Measurements from ENCODE around the gene TMBIM4.
"Not testable (repeated sequence)": the region's sequence is repeated elsewhere in the genome, so short reads cannot be mapped to it uniquely, and the experiment has no call there.

Gene TMBIM4, protein sequence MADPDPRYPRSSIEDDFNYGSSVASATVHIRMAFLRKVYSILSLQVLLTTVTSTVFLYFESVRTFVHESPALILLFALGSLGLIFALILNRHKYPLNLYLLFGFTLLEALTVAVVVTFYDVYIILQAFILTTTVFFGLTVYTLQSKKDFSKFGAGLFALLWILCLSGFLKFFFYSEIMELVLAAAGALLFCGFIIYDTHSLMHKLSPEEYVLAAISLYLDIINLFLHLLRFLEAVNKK

DNA sequence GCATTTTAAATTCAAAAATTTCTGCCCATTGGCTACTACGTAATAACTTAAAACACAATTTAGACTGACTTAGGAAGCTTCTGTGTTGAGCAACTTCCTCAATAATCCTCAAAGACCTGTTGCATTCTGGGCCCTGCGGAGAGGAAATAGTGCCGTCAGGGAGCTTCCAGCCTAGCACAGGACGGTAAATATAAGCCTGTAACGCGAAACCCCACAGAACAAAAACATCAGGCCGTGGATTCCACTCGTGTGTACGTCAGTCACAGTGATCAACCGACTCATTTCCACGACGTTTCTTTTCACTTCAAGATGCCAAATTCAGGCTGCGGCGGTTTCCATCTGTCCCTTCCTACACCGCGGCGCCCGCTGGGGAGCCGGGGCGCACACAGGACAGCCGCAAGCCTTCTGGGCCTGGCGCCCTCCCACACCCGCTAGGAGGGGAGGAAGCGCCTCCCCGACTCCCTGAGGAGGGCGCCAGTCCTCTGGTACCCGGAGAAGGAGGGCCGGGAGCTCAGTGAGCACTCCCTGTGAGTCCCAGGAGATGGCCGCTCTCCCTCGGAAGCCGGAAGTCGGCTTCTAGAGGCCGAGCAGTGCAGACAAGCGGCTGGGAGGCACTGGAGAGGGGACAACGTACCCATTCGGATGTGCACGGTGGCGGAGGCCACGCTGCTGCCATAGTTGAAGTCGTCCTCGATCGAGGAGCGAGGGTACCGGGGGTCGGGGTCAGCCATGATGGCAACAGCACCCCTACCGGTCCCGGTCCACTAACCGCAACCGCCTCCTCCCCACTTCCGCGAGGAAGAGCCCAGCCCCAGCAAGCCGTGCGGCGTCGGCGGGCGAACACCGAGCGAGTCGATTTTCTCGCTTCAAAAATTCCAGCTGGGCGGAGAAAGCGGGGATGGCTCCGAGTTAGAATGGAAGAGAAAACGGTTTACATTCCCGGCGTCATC, at the start of gene TMBIM4:
Gene TMBIM4 (minus strand): TSS at position 776 of the 950 bp plus-strand sequence. CDS start 45 bp downstream, at position 731.
- peak; percentile 35; the same call in 1 of the 2 replicates for TF ChIP-seq CTCF (IDR thresholded peaks at IDR 0.05; ENCODE audit: low read depth, low read length)
- peak within 1 kb of the TSS; percentile 88 for H3K4me3 ChIP-seq (ENCODE audit: low read depth, low read length)

GRCh38 chr12:66217342-66217917, 47.6 kb upstream of the TMBIM4 start:
- no peak overlapping the region for H3K4me3 ChIP-seq (ENCODE audit: low read depth, low read length)
- no peak for TF ChIP-seq CTCF (IDR thresholded peaks at IDR 0.05; ENCODE audit: low read depth, low read length)

DNA sequence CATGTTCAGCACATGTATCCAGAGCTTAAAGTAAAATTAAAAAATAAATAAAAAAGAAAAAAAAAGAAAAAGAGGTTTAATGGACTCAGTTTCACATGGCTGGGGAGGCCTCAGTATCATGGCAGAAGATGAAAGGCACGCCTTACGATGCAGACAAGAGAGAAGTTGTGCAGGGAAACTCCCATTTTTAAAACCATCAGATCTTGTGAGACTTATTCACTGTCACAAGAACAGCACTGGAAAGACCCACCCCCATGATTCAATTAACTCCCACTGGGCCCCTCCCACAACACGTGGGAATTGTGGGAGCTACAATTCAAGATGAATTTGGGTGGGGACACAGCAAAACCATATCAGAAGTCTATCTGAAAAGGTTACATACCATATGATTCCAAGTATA, 43.2 kb upstream of the TMBIM4 start:
- H3K4me3 ChIP-seq (ENCODE audit: low read depth, low read length): not testable (repeated sequence)

GRCh38 chr12:66211573-66211972, 41.8 kb upstream of the TMBIM4 start:
- H3K4me3 ChIP-seq (ENCODE audit: low read depth, low read length): not testable (repeated sequence)

GRCh38 chr12:66210840-66211239, 41.0 kb upstream of the TMBIM4 start:
- no peak overlapping the region for H3K4me3 ChIP-seq (ENCODE audit: low read depth, low read length)
- no peak for TF ChIP-seq CTCF (IDR thresholded peaks at IDR 0.05; ENCODE audit: low read depth, low read length)

DNA sequence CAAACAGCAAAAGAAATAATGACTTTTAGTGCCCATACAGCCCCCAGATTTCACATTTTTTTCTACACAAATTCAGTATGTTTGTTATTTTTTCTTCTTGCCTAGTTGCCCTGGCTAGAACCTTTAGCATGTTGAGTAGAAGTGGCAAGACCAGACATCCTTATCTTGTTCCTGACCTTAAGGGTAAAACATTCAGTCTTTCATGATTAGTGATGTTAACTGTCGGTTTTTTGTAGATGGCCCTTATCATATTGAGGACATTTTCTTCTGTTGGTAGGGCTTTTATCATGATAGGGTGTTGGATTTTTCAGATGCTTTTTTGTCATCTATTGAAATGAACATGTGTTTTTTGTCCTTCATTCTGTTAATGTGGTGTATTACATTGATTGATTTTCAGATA, 36.3 kb upstream of the TMBIM4 start:
- H3K4me3 ChIP-seq (ENCODE audit: low read depth, low read length): no peak overlapping the region
- no peak for TF ChIP-seq CTCF (IDR thresholded peaks at IDR 0.05; ENCODE audit: low read depth, low read length)

DNA sequence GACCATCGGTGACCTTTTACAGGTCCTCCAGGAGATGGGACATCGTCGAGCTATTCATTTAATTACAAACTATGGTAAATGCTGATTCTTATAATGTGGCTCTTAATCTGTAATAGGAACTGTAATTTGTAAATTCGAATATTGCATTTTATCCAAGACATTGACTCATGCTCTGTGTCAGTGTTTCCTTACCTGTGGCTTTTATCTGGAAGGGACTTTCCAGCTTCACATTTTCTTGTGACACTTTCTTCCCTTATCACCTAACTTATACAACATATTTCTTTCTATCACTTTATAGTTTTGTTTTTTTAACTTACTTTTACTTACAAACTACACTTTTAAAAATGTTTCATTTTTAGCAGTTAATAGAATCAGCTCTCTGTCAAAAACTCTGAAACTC, 34.0 kb upstream of the TMBIM4 start:
- no peak for TF ChIP-seq CTCF (IDR thresholded peaks at IDR 0.05; ENCODE audit: low read depth, low read length)
- no peak overlapping the region for H3K4me3 ChIP-seq (ENCODE audit: low read depth, low read length)

All from WI38 (cell line).